Brain microvascular endothelial cell (primary cell): Measurements from ENCODE around the gene FBXO39.

Experiments
- DNase-seq: peaks from one replicate; pipeline ENCODE4 v3.0.0-alpha.2; 2020
- H3K27ac ChIP-seq: fragments of 250-450 bp; sonication (Bioruptor Pico); 2 replicates; pipeline ENCODE4 v1.5.1; 2020; ENCODE audit warnings: mild to moderate bottlenecking, moderate library complexity
- H3K27me3 ChIP-seq: fragments of 250-450 bp; sonication (Bioruptor Pico); replicated peaks from 2 replicates; pipeline ENCODE4 v1.5.1; 2020; ENCODE audit warnings: mild to moderate bottlenecking
- H3K36me3 ChIP-seq: fragments of 250-450 bp; sonication (Bioruptor Pico); replicated peaks from 2 replicates; pipeline ENCODE4 v1.5.1; 2020; ENCODE audit warnings: mild to moderate bottlenecking
- H3K4me3 ChIP-seq: 2 replicates; pipeline ENCODE4 v1.5.1; 2011; ENCODE audit warnings: low read depth, mild to moderate bottlenecking, control low read depth, low read length, moderate library complexity
- in situ Hi-C: cut with HindIII; loops from 2 replicates; pipeline ENCODE4 v1.10.0; 2017; ENCODE audit warnings: low sequenced_read_pairs, low pct_ligation_motif_present
- TF ChIP-seq, protein P1 (sequence below): IDR thresholded peaks from 2 replicates; pipeline ENCODE4 v1.5.1; 2011; ENCODE audit warnings: low read depth, mild to moderate bottlenecking, moderate library complexity, low read length, control low read depth, inconsistent platforms; ENCODE audit errors: missing control alignments

Gene FBXO39

DNA sequence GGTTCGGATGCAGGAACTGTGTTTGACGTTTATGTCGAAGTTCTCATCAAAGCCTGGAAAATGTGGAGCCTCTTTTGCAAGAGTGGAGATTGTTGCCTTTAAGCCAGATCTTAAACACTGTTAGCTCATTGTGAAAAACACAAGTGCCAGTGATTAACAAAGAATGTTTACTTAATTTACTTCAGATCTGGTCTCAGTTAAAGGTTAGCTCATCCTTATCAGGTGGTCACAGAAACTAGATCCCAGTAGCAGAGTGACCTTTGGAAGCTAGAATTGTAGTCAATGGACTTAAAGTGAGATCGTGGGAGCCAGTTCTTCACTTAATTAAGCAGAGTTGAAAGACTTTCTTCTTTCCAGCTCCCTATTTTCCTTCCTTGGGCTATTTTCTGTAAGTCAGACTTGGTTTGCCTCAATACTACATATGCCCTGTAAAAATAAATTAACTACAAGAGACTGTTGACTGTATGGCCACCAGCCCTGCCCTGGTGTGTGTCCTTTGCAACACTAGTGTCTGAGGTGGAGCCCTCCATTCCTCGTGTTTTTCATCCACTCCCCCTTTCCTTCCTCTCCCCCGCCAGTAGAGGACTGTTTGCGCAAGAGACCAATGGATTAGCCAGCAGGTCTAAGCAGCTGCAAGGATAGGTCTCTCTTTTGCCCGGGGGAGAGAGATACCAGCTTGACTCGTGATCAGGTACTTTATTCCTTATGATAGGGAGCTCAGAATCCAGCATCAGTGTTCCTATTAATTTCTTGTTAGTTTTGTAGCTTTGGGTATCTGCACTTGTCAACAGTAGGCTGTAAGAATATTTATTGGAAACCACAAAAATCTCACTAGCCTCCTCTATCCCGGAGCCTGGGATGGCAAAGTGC, 20.2 kb downstream of the FBXO39 start:
- H3K36me3 ChIP-seq, result no peaks in the 10 kb centered on the region
- no peak overlapping the region for H3K27ac ChIP-seq
- H3K4me3 ChIP-seq, result no peak overlapping the region
- no peak for DNase-seq
- no peaks in the 10 kb centered on the region for H3K27me3 ChIP-seq
- in situ Hi-C loops, result no loop called here
- TF ChIP-seq, protein P1, sequence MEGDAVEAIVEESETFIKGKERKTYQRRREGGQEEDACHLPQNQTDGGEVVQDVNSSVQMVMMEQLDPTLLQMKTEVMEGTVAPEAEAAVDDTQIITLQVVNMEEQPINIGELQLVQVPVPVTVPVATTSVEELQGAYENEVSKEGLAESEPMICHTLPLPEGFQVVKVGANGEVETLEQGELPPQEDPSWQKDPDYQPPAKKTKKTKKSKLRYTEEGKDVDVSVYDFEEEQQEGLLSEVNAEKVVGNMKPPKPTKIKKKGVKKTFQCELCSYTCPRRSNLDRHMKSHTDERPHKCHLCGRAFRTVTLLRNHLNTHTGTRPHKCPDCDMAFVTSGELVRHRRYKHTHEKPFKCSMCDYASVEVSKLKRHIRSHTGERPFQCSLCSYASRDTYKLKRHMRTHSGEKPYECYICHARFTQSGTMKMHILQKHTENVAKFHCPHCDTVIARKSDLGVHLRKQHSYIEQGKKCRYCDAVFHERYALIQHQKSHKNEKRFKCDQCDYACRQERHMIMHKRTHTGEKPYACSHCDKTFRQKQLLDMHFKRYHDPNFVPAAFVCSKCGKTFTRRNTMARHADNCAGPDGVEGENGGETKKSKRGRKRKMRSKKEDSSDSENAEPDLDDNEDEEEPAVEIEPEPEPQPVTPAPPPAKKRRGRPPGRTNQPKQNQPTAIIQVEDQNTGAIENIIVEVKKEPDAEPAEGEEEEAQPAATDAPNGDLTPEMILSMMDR, result no peak

DNA sequence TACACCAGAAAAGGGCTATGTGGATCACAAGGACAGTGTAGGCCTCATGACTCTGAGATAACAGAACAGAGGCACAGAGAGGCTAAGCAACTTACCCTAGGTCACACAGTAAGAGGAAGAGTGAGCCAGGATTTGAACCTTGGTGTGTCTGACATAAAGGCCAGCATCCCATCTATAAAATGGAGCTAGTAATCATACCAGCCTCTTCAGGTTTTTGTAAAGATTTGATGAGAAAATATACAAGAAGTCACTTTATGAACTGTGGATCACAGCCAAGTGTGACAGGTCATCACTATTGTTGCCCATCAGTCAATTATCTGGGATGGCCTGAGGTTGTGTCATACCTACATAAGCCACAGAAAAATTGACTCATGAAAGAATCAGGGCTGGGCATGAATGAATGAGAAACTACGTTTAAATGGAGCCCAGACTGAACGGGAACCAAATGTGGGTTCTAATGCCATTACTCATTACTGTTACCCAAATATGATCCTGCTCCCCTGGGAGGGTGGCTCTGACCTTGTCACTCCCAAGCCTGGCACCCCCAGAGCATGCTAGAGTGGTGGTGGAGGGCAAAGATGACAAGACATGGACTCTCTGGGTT, 21.0 kb downstream of the FBXO39 start:
- H3K27me3 ChIP-seq, result no peaks in the 10 kb centered on the region
- in situ Hi-C loops, result no loop called here
- DNase-seq, result no peak
- no peak overlapping the region for H3K4me3 ChIP-seq
- H3K36me3 ChIP-seq, result no peaks in the 10 kb centered on the region
- TF ChIP-seq, protein P1, result no peak
- no peak overlapping the region for H3K27ac ChIP-seq

DNA sequence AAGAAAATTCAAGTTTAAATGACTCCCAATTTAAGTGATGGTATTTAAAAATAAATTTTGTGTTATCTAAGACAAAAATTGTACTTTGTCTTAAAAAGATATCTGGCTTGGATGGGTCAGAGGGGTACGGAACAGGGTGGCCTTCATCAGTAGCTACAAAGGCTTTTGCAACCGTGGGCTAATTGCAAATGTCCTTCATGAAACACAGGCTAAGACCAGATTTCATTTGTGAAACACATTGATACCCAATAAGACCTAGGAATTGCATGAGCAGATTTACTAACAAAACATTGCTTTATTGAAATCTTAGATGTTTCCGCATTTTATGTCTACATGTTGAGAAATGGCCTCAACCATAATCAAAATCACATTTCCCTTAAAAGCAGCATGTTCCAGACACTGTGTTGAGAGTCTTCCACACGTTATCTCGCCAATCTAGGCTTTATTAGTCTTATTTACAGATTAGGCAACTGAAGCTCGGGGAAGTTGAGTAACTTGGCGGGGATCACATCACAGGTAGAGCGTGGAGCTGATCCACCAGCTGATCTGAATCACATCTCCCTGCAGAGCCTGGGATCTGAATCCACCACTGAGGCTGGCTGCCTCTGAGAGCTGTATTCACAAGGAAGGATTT, 21.8 kb downstream of the FBXO39 start:
- TF ChIP-seq, protein P1, result no peak
- Histone ChIP-seq H3K27me3 (no peaks in the 10 kb centered on the region), H3K4me3 (no peak overlapping the region), H3K36me3 (no peaks in the 10 kb centered on the region), H3K27ac (no peak overlapping the region)
- in situ Hi-C loops, result no loop called here
- DNase-seq, result no peak

DNA sequence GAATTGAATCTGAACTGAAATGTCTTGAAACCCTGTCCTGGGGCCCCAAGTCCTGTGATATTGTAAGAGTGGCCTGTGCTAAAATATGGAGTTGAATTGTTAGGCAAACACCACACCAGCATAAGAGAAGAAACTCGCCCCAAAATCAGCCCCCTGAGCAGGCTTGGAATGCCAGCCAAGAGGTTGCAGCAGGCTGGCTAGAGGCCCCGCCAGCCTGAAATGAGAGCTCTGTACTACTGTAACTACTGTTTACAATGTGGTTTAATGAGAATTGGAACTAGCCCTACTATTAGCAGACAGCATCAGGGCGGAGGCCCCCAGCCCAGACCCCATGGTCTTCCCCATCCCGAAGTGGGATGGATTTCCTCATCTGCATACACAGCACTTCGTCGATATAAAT, 23.7 kb downstream of the FBXO39 start:
- DNase-seq, result no peak
- TF ChIP-seq, protein P1, result no peak
- Histone ChIP-seq H3K27me3 (no peaks in the 10 kb centered on the region), H3K36me3 (no peaks in the 10 kb centered on the region), H3K27ac (no peak overlapping the region), H3K4me3 (no peak overlapping the region)
- in situ Hi-C loops, result no loop called here

DNA sequence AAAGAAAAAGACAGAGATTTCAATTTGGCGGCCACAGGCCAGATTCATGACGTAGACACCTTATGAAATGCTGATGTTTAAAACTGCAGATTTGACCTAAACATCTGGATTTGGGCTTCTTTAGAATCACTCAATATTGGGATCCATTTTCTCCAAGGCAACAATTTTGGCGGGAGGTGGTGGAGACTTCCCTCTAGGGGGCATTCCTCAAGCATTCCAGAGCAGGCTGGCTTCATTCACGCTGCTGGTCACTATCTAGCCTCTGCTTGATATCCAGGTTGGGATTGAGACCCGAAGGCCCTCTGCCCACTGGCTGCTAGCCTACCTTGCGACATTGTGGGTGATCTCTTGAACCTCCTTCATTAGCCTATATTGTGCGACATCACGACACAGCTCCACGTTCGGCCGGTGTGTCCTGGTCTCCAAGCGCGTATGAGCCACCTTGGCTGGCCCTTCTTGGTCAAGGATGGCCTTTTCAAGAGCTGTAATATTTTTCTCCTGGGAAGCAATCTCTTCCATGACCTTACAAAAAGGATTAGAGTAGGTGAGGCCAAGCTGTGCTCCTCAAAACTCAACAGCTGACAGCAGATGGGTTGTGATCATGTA, 24.5 kb downstream of the FBXO39 start:
- TF ChIP-seq, protein P1, result no peak
- H3K36me3 ChIP-seq, result no peaks in the 10 kb centered on the region
- no peak overlapping the region for H3K4me3 ChIP-seq
- no peak overlapping the region for H3K27ac ChIP-seq
- no peaks in the 10 kb centered on the region for H3K27me3 ChIP-seq
- in situ Hi-C loops, result no loop called here
- no peak for DNase-seq
